HG02798 (cell line): ENCODE results near the gene PITPNM1.
A peak's percentile ranks its signal among the peaks of the same experiment; 100 is the strongest.
"Not testable (repeated sequence)": the region's sequence is repeated elsewhere in the genome, so short reads cannot be mapped to it uniquely, and the experiment has no call there.

ENCODE experiments used
- ATAC-seq: cut with Tn5 transposase; IDR thresholded peaks from one replicate; pipeline ENCODE4 v1.9.1; 2021; ENCODE audit warnings: mild to moderate bottlenecking; ENCODE audit not compliant: unreplicated experiment, poor library complexity

Gene PITPNM1

GRCh38 chr11:67523556-67524479, 18.7 kb upstream of the PITPNM1 start:
- ATAC-seq: no peak

GRCh38 chr11:67522844-67523555, 17.8 kb upstream of the PITPNM1 start, which contains the start of gene CABP2:
Gene CABP2, minus strand, starts transcription at chr11:67523446. Its CDS starts 120 bp downstream, at chr11:67523326.
- ATAC-seq: no peak

GRCh38 chr11:67522338-67522737, 17.2 kb upstream of the PITPNM1 start:
- no peak for ATAC-seq

DNA sequence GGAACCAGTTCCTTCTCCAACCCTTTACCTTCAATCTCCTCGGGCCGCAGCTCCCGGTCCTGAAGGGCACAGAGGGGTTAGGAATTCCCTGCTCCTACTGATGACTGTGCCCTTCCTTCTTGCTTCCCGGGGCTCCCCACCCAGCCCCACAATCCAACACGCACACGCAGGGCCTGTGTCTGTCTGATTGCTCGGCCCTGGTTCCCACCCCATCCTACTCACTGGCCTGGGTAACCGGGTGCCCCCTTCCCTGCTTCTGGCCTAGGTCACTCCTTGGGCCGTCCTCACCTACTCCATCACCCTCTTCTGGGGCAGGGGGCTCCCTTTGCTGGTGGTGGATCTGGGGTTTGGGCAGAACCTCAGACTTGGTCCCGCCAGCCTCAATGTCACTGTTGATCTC, 16.8 kb upstream of the PITPNM1 start:
- ATAC-seq: no peak

- ATAC-seq: no peak
Measured at GRCh38 chr11:67520856-67521824, 16.0 kb upstream of the PITPNM1 start.

DNA sequence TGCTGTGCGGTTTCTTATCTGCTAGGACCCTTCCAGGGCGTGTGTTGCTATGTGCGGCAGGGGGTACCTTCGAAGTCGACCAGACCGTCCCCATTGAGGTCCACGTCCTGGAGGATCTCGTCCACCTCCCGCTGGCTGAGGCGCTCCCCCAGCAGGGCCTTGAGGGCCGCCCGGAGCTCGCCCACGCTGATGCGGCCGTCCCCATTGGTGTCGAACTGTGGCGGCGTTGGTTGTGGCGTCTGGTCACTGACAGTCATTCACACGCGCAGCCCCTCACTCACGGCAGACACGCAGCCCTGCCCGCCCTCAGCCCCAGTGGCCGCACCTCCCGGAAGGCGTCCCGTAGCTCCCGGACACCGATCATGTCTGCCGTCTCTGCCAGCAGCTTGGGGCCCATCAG, 14.6 kb upstream of the PITPNM1 start:
- ATAC-seq: no peak

GRCh38 chr11:67517784-67518552, 12.8 kb upstream of the PITPNM1 start:
- ATAC-seq: no peak

DNA sequence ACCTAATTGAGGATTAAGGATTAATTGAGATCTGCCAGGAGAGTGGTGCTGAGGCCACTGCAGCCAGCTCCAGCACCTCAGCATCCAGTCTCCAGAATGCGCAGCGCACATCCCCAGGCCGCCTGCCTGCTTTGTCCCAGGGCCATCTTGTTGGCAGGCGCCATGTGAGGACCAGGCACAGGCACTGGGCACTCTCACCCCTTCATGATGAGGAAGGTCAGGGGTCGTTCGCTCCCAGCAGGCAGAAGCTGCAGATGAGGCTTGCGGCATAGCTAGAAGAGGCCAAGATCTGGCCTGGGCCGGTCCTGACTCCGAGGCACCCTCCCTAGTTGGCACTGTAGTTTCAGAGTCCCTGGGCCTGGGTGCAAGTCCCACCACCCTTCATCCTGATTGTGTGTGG, 11.6 kb upstream of the PITPNM1 start:
- ATAC-seq: no peak

- no peak for ATAC-seq
Measured at GRCh38 chr11:67514116-67514515, 9.0 kb upstream of the PITPNM1 start.

- not testable (repeated sequence) for ATAC-seq
Measured at GRCh38 chr11:67511558-67511957, 6.4 kb upstream of the PITPNM1 start.

DNA sequence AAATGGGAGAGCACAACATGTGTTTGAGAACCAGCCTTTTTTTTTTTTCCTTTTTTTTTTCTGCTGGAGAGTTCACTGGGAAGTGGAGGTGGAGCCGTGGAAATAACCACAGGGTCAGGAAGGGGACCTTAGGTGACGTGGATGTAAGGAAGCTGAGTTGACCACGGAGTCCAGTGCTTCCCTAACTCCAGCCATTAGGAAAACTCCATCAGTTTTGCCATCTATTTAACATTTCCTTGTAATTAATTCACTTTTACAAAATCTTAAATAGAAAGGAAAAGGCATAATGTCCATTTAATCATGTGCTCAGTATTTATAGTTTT, 4.8 kb upstream of the PITPNM1 start:
- no peak for ATAC-seq

DNA sequence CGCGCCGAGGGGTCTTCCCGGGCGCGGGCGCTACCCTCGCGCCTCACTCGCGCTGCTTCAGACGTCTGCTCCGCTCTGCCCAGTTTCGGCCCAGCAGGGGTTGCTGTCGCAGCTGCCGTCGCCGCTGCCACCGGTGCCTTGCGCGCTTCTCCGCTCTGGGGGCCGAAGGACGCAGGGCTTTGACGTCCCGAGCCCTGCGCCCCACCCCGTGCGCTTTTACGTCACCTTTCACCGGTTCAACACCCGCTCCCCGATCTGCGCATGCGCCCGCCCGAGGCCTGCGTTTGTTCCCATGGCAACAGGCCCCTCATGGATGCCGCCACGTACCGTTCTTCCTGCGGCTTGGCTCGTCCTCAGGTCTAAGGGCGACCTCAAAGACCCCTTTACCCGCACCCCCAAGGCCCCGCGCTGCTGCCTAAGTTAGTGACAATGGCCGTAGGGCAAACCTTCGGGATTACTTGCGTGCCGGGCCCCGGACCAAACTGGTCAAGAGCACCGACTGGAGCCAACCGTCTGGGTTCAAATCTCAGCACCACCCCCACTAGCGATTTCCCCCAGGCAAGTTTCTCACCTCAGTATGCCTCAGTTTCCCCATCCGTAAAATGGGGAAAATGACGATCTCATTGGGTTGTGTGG, 3.4 kb upstream of the PITPNM1 start:
- ATAC-seq: peak; percentile 44

- peak; percentile 82 for ATAC-seq
Measured at GRCh38 chr11:67507864-67508485, 2.8 kb upstream of the PITPNM1 start, which contains the start of gene CDK2AP2. Gene CDK2AP2, minus strand, starts transcription at chr11:67508162. Its CDS starts 80 bp downstream, at chr11:67508082.

- ATAC-seq: no peak
Measured at GRCh38 chr11:67507242-67507863, 2.2 kb upstream of the PITPNM1 start.

GRCh38 chr11:67506426-67507051, 1.4 kb upstream of the PITPNM1 start:
- ATAC-seq: no peak

DNA sequence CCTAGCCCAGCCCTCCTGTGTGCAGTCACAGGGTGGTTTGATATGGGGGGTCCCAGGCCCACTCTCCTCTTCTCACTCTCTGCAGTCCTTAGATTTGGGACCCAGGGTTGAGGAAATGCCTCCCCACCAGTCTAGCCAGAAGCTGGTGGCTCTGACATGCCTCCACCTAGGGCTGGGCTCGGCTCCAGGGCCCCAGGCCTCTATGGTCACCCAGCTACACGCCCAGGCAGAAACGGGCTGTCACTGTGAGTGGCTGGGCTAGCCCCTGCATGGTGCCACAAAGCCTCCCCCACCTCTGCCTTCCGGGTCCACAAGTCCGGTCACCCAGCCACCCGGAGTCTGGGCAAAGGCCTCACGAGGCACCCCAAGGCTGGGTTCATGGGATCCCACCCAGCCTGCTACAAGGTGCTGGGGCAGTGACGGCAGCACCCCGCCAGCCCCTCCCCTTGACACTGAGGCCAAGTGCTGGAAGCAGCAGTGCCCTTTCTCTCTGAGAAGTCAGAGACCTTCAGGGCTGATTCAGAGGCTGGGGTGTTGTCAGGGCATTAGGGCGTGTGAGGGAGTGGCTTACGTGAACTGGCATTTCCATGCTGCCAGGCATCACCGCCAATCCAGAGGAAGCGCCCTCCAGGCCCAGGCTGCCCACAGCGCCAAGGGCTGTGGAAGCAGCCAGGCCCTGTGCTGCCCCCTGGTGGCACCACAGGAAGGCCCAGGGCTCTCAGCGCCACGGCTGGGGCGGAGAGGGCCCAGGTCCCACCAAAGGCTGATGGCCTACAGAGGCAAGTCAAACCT, 638 bp upstream of the PITPNM1 start:
- peak; percentile 20 for ATAC-seq
